ENCODE results near the gene DOCK6. TPM values are rescaled to one million over a fixed set of nuclear protein-coding genes. Genes with fewer than 3 reads are reported as not detected.

The DOCK6 gene
- total RNA-seq, 1 donor = 21.2 TPM

- no peak for DNase-seq (ENCODE audit: low read depth)
- H3K4me3 ChIP-seq (ENCODE audit: low read depth, low read length) = no peak overlapping the region
- TF ChIP-seq CTCF (IDR thresholded peaks at IDR 0.05; ENCODE audit: insufficient read depth, low read depth, low read length) = no peak
Observed at GRCh38 chr19:11177592-11177991, 84.7 kb downstream of the DOCK6 start.

GRCh38 chr19:11176466-11177193, 85.7 kb downstream of the DOCK6 start:
- no peak for DNase-seq (ENCODE audit: low read depth)
- no peak overlapping the region for H3K4me3 ChIP-seq (ENCODE audit: low read depth, low read length)
- TF ChIP-seq CTCF (IDR thresholded peaks at IDR 0.05; ENCODE audit: insufficient read depth, low read depth, low read length) = no peak

GRCh38 chr19:11175920-11176319, 86.4 kb downstream of the DOCK6 start:
- no peak for DNase-seq (ENCODE audit: low read depth)
- no peak overlapping the region for H3K4me3 ChIP-seq (ENCODE audit: low read depth, low read length)
- no peak for TF ChIP-seq CTCF (IDR thresholded peaks at IDR 0.05; ENCODE audit: insufficient read depth, low read depth, low read length)

GRCh38 chr19:11174336-11174735, 88.0 kb downstream of the DOCK6 start:
- DNase-seq (ENCODE audit: low read depth) = no peak
- H3K4me3 ChIP-seq (ENCODE audit: low read depth, low read length) = no peak overlapping the region
- TF ChIP-seq CTCF (IDR thresholded peaks at IDR 0.05; ENCODE audit: insufficient read depth, low read depth, low read length) = no peak

- no peak for TF ChIP-seq CTCF (IDR thresholded peaks at IDR 0.05; ENCODE audit: insufficient read depth, low read depth, low read length)
- DNase-seq (ENCODE audit: low read depth) = no peak
- no peak overlapping the region for H3K4me3 ChIP-seq (ENCODE audit: low read depth, low read length)
Observed at GRCh38 chr19:11173516-11174155, 88.7 kb downstream of the DOCK6 start.

- no peak overlapping the region for H3K4me3 ChIP-seq (ENCODE audit: low read depth, low read length)
- DNase-seq (ENCODE audit: low read depth) = no peak
- no peak for TF ChIP-seq CTCF (IDR thresholded peaks at IDR 0.05; ENCODE audit: insufficient read depth, low read depth, low read length)
Observed at GRCh38 chr19:11172576-11172975, 89.7 kb downstream of the DOCK6 start.

Measured in fibroblast of villous mesenchyme (primary cell).